Loucy (cell line): ENCODE results near the gene ALAS2.

Source experiments
- H2AFZ ChIP-seq: fragments of 200-600 bp; sonication (generic); 2 replicates; pipeline ENCODE4 v1.6.0; 2016; ENCODE audit warnings: antibody characterized with exemption, mild to moderate bottlenecking, low read length, moderate library complexity
- H3F3A ChIP-seq: fragments of 200-600 bp; 2 replicates; pipeline ENCODE4 v1.6.0; 2016; ENCODE audit warnings: antibody characterized with exemption, low read depth, mild to moderate bottlenecking
- H3K27me3 ChIP-seq: fragments of 200-600 bp; sonication (generic); 2 replicates; pipeline ENCODE4 v1.6.1; 2014; ENCODE audit warnings: low read length, mild to moderate bottlenecking; ENCODE audit not compliant: insufficient read depth, poor library complexity, severe bottlenecking
- H3K36me3 ChIP-seq: fragments of 200-600 bp; sonication (generic); 2 replicates; pipeline ENCODE4 v1.6.1; 2016; ENCODE audit warnings: low read length; ENCODE audit not compliant: insufficient read depth
- H3K4me1 ChIP-seq: fragments of 200-600 bp; sonication (generic); 2 replicates; pipeline ENCODE4 v1.5.1; 2014; ENCODE audit warnings: low read length, mild to moderate bottlenecking; ENCODE audit not compliant: insufficient read depth, poor library complexity, severe bottlenecking
- H3K4me2 ChIP-seq: fragments of 200-600 bp; sonication (generic); 2 replicates; pipeline ENCODE4 v1.6.0; 2014; ENCODE audit warnings: antibody characterized with exemption, low read length, low read depth, mild to moderate bottlenecking; ENCODE audit not compliant: poor library complexity, severe bottlenecking
- H3K4me3 ChIP-seq: fragments of 200-600 bp; sonication (generic); 2 replicates; pipeline ENCODE4 v1.5.1; 2014; ENCODE audit warnings: low read length, mild to moderate bottlenecking, mixed read lengths; ENCODE audit not compliant: poor library complexity, severe bottlenecking
- H3K79me2 ChIP-seq: fragments of 200-600 bp; sonication (generic); 2 replicates; pipeline ENCODE4 v1.6.1; 2014; ENCODE audit warnings: low read length; ENCODE audit not compliant: insufficient read depth
- H3K9ac ChIP-seq: fragments of 200-600 bp; sonication (generic); 2 replicates; pipeline ENCODE4 v1.6.0; 2014; ENCODE audit warnings: mild to moderate bottlenecking, low read depth, low read length, moderate library complexity; ENCODE audit not compliant: poor library complexity, severe bottlenecking
- H3K9me2 ChIP-seq: fragments of 200-600 bp; sonication (generic); replicated peaks from 2 replicates; pipeline ENCODE4 v1.6.1; 2016; ENCODE audit warnings: low read depth, low read length, mixed read lengths
- H3K9me3 ChIP-seq: fragments of 200-600 bp; sonication (generic); 2 replicates; pipeline ENCODE4 v1.6.1; 2014; ENCODE audit warnings: mild to moderate bottlenecking, antibody characterized with exemption, low read length, low read depth; ENCODE audit not compliant: insufficient read depth
- H4K20me1 ChIP-seq: fragments of 200-600 bp; sonication (generic); 2 replicates; pipeline ENCODE4 v1.6.0; 2014; ENCODE audit warnings: antibody characterized with exemption, low read length, mild to moderate bottlenecking; ENCODE audit not compliant: insufficient read depth, poor library complexity, severe bottlenecking
- CTCF ChIP-seq: fragments of 200-600 bp; sonication (generic); conservative IDR thresholded peaks from 2 replicates; pipeline ENCODE4 v1.5.1; 2014; ENCODE audit warnings: mild to moderate bottlenecking, antibody characterized with exemption, low read length
- EZH2phosphoT487 ChIP-seq: fragments of 200-600 bp; IDR thresholded peaks from 2 replicates; pipeline ENCODE4 v1.6.1; 2018; ENCODE audit warnings: antibody characterized with exemption, mild to moderate bottlenecking, moderate library complexity, borderline replicate concordance

The ALAS2 gene

GRCh38 chrX:54979432-54979831 lies 51.3 kb downstream of the ALAS2 start:
- H3K27me3 ChIP-seq = no peaks in the 10 kb centered on the region
- TF ChIP-seq CTCF = no peak
- TF ChIP-seq EZH2phosphoT487 = no peak

GRCh38 chrX:54978448-54978847 lies 52.3 kb downstream of the ALAS2 start:
- H3K4me1 ChIP-seq = no peaks in the 10 kb centered on the region
- no peaks in the 10 kb centered on the region for H3F3A ChIP-seq
- TF ChIP-seq CTCF (no peak), EZH2phosphoT487 (no peak)
- no peak overlapping the region for H3K4me2 ChIP-seq
- no peaks in the 10 kb centered on the region for H3K36me3 ChIP-seq
- no peaks in the 10 kb centered on the region for H4K20me1 ChIP-seq
- H3K9ac ChIP-seq = no peak overlapping the region
- H3K27me3 ChIP-seq = no peaks in the 10 kb centered on the region
- H3K4me3 ChIP-seq = no peak overlapping the region
- H3K9me2 ChIP-seq = no peaks in the 10 kb centered on the region
- no peak overlapping the region for H2AFZ ChIP-seq
- no peaks in the 10 kb centered on the region for H3K9me3 ChIP-seq
- no peaks in the 10 kb centered on the region for H3K79me2 ChIP-seq

More at GRCh38 chrX:54979432-54979831, 51.3 kb downstream of the ALAS2 start:
- H3K4me1 ChIP-seq = no peaks in the 10 kb centered on the region
- no peak overlapping the region for H3K4me3 ChIP-seq
- no peaks in the 10 kb centered on the region for H3F3A ChIP-seq
- H2AFZ ChIP-seq = no peak overlapping the region
- H3K36me3 ChIP-seq = no peaks in the 10 kb centered on the region
- no peaks in the 10 kb centered on the region for H3K9me3 ChIP-seq
- no peak overlapping the region for H3K4me2 ChIP-seq
- no peaks in the 10 kb centered on the region for H3K79me2 ChIP-seq
- no peaks in the 10 kb centered on the region for H4K20me1 ChIP-seq
- H3K9ac ChIP-seq = no peak overlapping the region
- no peaks in the 10 kb centered on the region for H3K9me2 ChIP-seq

GRCh38 chrX:54977387-54977786 lies 53.4 kb downstream of the ALAS2 start:
- Histone ChIP-seq H3K4me2 (no peak overlapping the region), H3K36me3 (no peaks in the 10 kb centered on the region), H2AFZ (no peak overlapping the region), H3K4me1 (no peaks in the 10 kb centered on the region), H3K9me3 (no peaks in the 10 kb centered on the region), H3F3A (no peaks in the 10 kb centered on the region), H3K9me2 (no peaks in the 10 kb centered on the region), H3K79me2 (no peaks in the 10 kb centered on the region), H3K4me3 (no peak overlapping the region), H3K9ac (no peak overlapping the region), H4K20me1 (no peaks in the 10 kb centered on the region), H3K27me3 (no peaks in the 10 kb centered on the region)
- TF ChIP-seq EZH2phosphoT487 (no peak), CTCF (no peak)
